ENCODE measurements around the gene WDFY4. TPM values are rescaled to one million over a fixed set of nuclear protein-coding genes. Genes with fewer than 3 reads are reported as not detected.

Gene WDFY4
- total and polyA plus RNA-seq, 9 of the 15 experiments (the other 6 are each of a cell fraction or from before 2014, with no cell fraction given) = 0.01 to 0.02 (median 0.01) TPM; not detected in 6

GRCh38 chr10:48695636-48696534, 11.2 kb downstream of the WDFY4 start:
- Histone ChIP-seq H3K36me3 (ENCODE audit: control insufficient read depth, insufficient read depth, low read length) (no peaks in the 10 kb centered on the region), H3K27ac (ENCODE audit: extremely low read depth, low read depth, low read length) (no peak overlapping the region), H3K4me3 (no peak overlapping the region), H4K20me1 (replicated peaks; ENCODE audit: control insufficient read depth, insufficient read depth, low read length) (peaks cover 11% of the 10 kb centered on the region; the same call in 1 of the 2 replicates), H2AFZ (ENCODE audit: low read depth, low read length) (no peak overlapping the region), H3K79me2 (ENCODE audit: control insufficient read depth, insufficient read depth, low read length) (no peaks in the 10 kb centered on the region), H3K27me3 (ENCODE audit: control insufficient read depth in 2 of 2, insufficient read depth in 2 of 2, low read length in 2 of 2) (peaks cover 6 to 41% of the 10 kb centered on the region in 2 experiments; a peak in 3 of 5 replicates), H3K9ac (ENCODE audit: insufficient read depth in 1 of 2, low read depth in 2 of 2, low read length in 2 of 2) (no peak overlapping the region), H3K4me2 (ENCODE audit: insufficient read depth, low read length) (no peak overlapping the region), H3K9me3 (replicated peaks; ENCODE audit: control insufficient read depth, insufficient read depth, low read depth, low read length) (no peaks in the 10 kb centered on the region), H3K4me1 (replicated peaks in 1 of 2; ENCODE audit: control insufficient read depth in 2 of 2, insufficient read depth in 2 of 2, low read length in 2 of 2) (no peaks in the 10 kb centered on the region), H3K9me1 (ENCODE audit: control insufficient read depth, insufficient read depth, low read length) (no peaks in the 10 kb centered on the region)
- no peak for DNase-seq (ENCODE audit: extremely low read depth in 1 of 4, low spot score in 3 of 4)
- ChIA-PET POLR2A (no interaction called here), CTCF (ENCODE audit: low intra/inter-chr PET ratio) (no interaction called here)
- intact Hi-C loops (cut with micrococcal nuclease) = no loop called here
- no peak for FAIRE-seq
- no peak for TF ChIP-seq RBM39 (optimal IDR thresholded peaks at IDR 0.05; ENCODE audit: low read depth, low read length)
- TF ChIP-seq ZNF12 (CRISPR knock-in tag; IDR thresholded peaks at IDR 0.05) = no peak
- no peak for TF ChIP-seq SIRT6 (IDR thresholded peaks at IDR 0.05; ENCODE audit: low read depth, low read length)
- TF ChIP-seq, protein P1, sequence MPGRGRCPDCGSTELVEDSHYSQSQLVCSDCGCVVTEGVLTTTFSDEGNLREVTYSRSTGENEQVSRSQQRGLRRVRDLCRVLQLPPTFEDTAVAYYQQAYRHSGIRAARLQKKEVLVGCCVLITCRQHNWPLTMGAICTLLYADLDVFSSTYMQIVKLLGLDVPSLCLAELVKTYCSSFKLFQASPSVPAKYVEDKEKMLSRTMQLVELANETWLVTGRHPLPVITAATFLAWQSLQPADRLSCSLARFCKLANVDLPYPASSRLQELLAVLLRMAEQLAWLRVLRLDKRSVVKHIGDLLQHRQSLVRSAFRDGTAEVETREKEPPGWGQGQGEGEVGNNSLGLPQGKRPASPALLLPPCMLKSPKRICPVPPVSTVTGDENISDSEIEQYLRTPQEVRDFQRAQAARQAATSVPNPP (IDR thresholded peaks at IDR 0.05; ENCODE audit: borderline replicate concordance, insufficient read depth, insufficient read length) = no peak
- no peak for TF ChIP-seq GABPA (tag; conservative IDR thresholded peaks at IDR 0.05; ENCODE audit: low read depth)
- TF ChIP-seq HNRNPLL (IDR thresholded peaks at IDR 0.05; ENCODE audit: low read depth, low read length, poor library complexity, severe bottlenecking) = no peak
- no peak for TF ChIP-seq PRPF4 (IDR thresholded peaks at IDR 0.05; ENCODE audit: insufficient read depth, low read depth, low read length, poor library complexity, severe bottlenecking)
- TF ChIP-seq, protein P2, sequence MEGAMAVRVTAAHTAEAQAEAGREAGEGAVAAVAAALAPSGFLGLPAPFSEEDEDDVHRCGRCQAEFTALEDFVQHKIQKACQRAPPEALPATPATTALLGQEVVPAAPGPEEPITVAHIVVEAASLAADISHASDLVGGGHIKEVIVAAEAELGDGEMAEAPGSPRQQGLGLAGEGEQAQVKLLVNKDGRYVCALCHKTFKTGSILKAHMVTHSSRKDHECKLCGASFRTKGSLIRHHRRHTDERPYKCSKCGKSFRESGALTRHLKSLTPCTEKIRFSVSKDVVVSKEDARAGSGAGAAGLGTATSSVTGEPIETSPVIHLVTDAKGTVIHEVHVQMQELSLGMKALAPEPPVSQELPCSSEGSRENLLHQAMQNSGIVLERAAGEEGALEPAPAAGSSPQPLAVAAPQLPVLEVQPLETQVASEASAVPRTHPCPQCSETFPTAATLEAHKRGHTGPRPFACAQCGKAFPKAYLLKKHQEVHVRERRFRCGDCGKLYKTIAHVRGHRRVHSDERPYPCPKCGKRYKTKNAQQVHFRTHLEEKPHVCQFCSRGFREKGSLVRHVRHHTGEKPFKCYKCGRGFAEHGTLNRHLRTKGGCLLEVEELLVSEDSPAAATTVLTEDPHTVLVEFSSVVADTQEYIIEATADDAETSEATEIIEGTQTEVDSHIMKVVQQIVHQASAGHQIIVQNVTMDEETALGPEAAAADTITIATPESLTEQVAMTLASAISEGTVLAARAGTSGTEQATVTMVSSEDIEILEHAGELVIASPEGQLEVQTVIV (CRISPR knock-in tag; IDR thresholded peaks at IDR 0.05; ENCODE audit: borderline replicate concordance) = no peak
- no TSS peak for BruUV-seq (replicated peaks)
- no peak for ATAC-seq
- in situ Hi-C loops (cut with MboI) = no loop called here
- under 1% methylated on average over 13 of the region's 13 CpGs for WGBS (ENCODE audit: insufficient coverage, low coverage, missing lambda C conversion rate)
